ENCODE measurements around the gene RFTN1. TPM values are rescaled to one million over a fixed set of nuclear protein-coding genes. Genes with fewer than 3 reads are reported as not detected.

RFTN1 gene
- total RNA-seq, 1 donor from 2014 or later: 0.92 TPM

DNA sequence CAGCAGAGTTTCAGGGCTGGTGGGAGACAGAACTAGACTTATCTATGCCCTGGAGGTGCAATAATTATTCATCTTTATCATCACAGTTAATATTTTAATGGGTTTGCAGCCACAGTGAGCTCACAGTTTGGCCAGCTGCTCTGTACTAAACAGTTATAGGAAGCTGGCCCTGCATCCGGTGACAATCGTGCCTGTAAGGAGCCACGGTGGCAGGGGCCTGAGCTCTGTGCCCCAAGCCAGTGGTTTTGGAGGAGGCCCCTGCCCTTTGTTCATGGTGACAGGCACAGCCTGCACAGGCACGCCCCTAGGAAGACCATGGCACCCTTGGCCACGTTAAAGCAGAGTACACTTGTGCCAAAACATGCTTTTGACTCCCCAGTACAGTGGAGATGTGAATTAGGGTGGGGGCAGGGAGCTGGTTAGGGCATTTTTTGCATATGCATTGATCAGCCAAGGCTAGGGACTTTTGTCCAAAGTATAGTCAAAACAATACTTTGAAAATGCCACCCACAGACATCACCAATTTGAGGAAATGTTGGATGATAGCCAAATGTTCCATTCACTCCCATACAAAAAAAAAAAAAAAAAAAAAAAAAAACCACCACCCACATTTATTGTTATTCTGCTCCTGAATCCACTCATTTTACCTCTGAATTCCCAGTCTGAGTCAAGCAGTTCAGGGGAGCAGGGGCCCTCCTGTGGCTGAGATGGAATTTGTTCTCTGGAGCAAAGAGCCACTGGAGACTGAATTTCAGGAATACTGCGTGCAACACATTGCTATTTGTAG is 3.4 kb upstream of the RFTN1 start:
- Mint-ChIP-seq H3K9me3 (no peaks in the 10 kb centered on the region), H3K36me3 (no peaks in the 10 kb centered on the region), H3K4me1 (peaks cover 42% of the 10 kb centered on the region), H3K27me3 (ENCODE audit: insufficient read depth, low read depth) (peaks cover 24% of the 10 kb centered on the region), H3K4me3 (peak overlapping the region; percentile 56), H3K27ac (peak overlapping the region; percentile 69)
- Histone ChIP-seq H3K36me3 (no peaks in the 10 kb centered on the region), H3K4me2 (no peak overlapping the region), H3K9ac (no peak overlapping the region), H3K27ac (no peak overlapping the region), H3K4me1 (peaks cover 16% of the 10 kb centered on the region), H2AFZ (replicated peaks) (peak overlapping the region; percentile 13), H3K4me3 (no peak overlapping the region), H3K27me3 (peaks cover 38% of the 10 kb centered on the region), H3K79me2 (ENCODE audit: low read depth) (no peaks in the 10 kb centered on the region), H3F3A (ENCODE audit: low read depth) (peaks cover 6% of the 10 kb centered on the region), H3K9me3 (ENCODE audit: low read depth) (no peaks in the 10 kb centered on the region), H4K20me1 (ENCODE audit: low read depth) (no peaks in the 10 kb centered on the region)
- peak; percentile 56 for DNase-seq (ENCODE audit: low spot score)
- no peak for TF ChIP-seq EZH2 (IDR thresholded peaks at IDR 0.05)
- TF ChIP-seq, protein P1, sequence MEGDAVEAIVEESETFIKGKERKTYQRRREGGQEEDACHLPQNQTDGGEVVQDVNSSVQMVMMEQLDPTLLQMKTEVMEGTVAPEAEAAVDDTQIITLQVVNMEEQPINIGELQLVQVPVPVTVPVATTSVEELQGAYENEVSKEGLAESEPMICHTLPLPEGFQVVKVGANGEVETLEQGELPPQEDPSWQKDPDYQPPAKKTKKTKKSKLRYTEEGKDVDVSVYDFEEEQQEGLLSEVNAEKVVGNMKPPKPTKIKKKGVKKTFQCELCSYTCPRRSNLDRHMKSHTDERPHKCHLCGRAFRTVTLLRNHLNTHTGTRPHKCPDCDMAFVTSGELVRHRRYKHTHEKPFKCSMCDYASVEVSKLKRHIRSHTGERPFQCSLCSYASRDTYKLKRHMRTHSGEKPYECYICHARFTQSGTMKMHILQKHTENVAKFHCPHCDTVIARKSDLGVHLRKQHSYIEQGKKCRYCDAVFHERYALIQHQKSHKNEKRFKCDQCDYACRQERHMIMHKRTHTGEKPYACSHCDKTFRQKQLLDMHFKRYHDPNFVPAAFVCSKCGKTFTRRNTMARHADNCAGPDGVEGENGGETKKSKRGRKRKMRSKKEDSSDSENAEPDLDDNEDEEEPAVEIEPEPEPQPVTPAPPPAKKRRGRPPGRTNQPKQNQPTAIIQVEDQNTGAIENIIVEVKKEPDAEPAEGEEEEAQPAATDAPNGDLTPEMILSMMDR (IDR thresholded peaks at IDR 0.05): peak; percentile 55

DNA sequence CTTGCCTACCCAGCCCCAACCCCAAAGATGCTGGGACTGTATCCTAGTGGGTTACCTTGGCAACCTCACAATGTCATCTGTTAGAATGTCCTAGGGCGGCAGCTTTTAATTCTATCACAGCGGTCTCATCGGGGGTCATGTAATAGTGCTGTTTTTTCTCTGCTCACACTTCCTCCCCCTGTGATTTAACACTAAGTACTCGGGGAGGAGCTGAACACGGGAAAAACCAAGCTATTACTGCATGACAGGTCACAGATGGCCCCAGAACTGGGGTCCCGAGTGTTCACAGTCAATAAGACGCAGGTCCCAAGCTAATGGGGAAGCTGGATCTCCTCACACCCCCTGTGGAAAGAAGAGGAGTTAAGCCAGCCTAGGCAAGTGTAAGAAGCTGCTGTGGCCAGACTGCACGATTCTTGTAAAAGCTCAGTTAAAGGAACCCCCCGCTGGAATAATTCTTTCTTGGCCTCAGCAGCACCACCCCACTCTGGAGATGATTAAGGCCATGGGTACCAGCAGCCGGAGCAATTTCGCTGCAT is 2.5 kb upstream of the RFTN1 start:
- Histone ChIP-seq H4K20me1 (ENCODE audit: low read depth) (no peaks in the 10 kb centered on the region), H3K4me2 (no peak overlapping the region), H2AFZ (replicated peaks) (no peak overlapping the region), H3K79me2 (ENCODE audit: low read depth) (no peaks in the 10 kb centered on the region), H3K4me3 (no peak overlapping the region), H3K9ac (no peak overlapping the region), H3K9me3 (ENCODE audit: low read depth) (no peaks in the 10 kb centered on the region), H3K4me1 (peaks cover 16% of the 10 kb centered on the region), H3K27me3 (peaks cover 47% of the 10 kb centered on the region), H3K36me3 (no peaks in the 10 kb centered on the region), H3F3A (ENCODE audit: low read depth) (peaks cover 9% of the 10 kb centered on the region), H3K27ac (no peak overlapping the region)
- DNase-seq (ENCODE audit: low spot score): no peak
- Mint-ChIP-seq H3K36me3 (no peaks in the 10 kb centered on the region), H3K9me3 (no peaks in the 10 kb centered on the region), H3K4me3 (peak overlapping the region; percentile 47), H3K27me3 (ENCODE audit: insufficient read depth, low read depth) (peaks cover 30% of the 10 kb centered on the region), H3K27ac (peak overlapping the region; percentile 69), H3K4me1 (peaks cover 47% of the 10 kb centered on the region)
- TF ChIP-seq, protein P1 (IDR thresholded peaks at IDR 0.05): no peak
- TF ChIP-seq EZH2phosphoT487 (IDR thresholded peaks at IDR 0.05): no peak
- no peak for TF ChIP-seq EZH2 (IDR thresholded peaks at IDR 0.05)

DNA sequence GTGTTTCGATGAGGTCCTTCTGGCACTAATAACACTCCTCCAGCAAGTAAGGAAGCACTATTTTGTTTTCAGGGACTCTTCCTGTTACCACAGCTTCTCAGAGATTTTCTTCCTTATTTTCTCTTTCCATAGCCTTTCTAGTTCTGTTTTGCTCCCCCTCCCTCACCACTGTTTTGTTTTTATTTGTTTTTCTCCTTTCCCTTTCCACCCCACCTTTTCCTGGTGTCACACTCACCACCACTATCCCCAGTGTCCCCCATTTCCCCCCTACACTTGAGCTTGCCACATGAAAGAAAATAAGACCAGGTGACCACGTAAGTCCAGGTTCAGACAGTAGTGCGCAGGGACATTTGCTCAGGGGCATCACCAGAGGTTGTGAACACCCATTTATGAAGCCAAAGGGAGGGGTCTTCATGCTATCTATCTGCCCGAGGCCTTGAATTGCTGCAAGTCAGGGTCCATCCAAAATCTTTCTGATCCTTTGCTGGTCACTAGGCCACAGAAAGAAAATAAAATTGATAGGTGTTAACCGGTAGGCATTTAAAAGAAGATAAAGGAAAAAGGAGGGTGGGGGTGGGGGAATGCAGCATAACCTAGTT is 1.4 kb upstream of the RFTN1 start:
- no peak overlapping the region for H3K27ac ChIP-seq
- peaks cover 57% of the 10 kb centered on the region for H3K27me3 ChIP-seq

More for the DNA sequence above, 1.4 kb upstream of the RFTN1 start:
- Histone ChIP-seq H3F3A (ENCODE audit: low read depth) (peaks cover 9% of the 10 kb centered on the region), H2AFZ (replicated peaks) (no peak overlapping the region), H3K9ac (no peak overlapping the region), H3K79me2 (ENCODE audit: low read depth) (no peaks in the 10 kb centered on the region), H3K4me1 (peaks cover 18% of the 10 kb centered on the region), H3K36me3 (no peaks in the 10 kb centered on the region), H3K4me3 (no peak overlapping the region), H3K9me3 (ENCODE audit: low read depth) (no peaks in the 10 kb centered on the region), H4K20me1 (ENCODE audit: low read depth) (no peaks in the 10 kb centered on the region), H3K4me2 (no peak overlapping the region)
- peak overlapping the region; percentile 69 for H3K4me3 Mint-ChIP-seq
- H3K27ac Mint-ChIP-seq: peak overlapping the region; percentile 3
- H3K9me3 Mint-ChIP-seq: no peaks in the 10 kb centered on the region
- H3K4me1 Mint-ChIP-seq: peaks cover 39% of the 10 kb centered on the region
- H3K36me3 Mint-ChIP-seq: no peaks in the 10 kb centered on the region
- TF ChIP-seq EZH2phosphoT487 (IDR thresholded peaks at IDR 0.05) (no peak), EZH2 (IDR thresholded peaks at IDR 0.05) (no peak)
- TF ChIP-seq, protein P1 (IDR thresholded peaks at IDR 0.05): no peak
- peaks cover 30% of the 10 kb centered on the region for H3K27me3 Mint-ChIP-seq (ENCODE audit: insufficient read depth, low read depth)
- DNase-seq (ENCODE audit: low spot score): no peak
